PFSK-1 (cell line): Measurements from ENCODE around the gene MAP7D3.

ENCODE experiments used
- POLR2AphosphoS5 ChIP-seq: IDR thresholded peaks from 2 replicates; pipeline ENCODE4 v1.6.1; 2012; ENCODE audit warnings: low read depth, mild to moderate bottlenecking, control low read depth, low read length, moderate library complexity
- REST ChIP-seq, 2 experiments: IDR thresholded peaks; 2 replicates each; pipeline versions ENCODE4 v1.6.1 to v1.8.0; 2011 to 2012; ENCODE audit warnings: low read depth in 2 of 2, low read length in 2 of 2, control low read depth in 1 of 2, inconsistent platforms in 1 of 2, mild to moderate bottlenecking in 1 of 2, moderate library complexity in 1 of 2; ENCODE audit not compliant: insufficient read depth in 1 of 2
- SIN3A ChIP-seq: IDR thresholded peaks from 2 replicates; pipeline ENCODE4 v1.6.1; 2012; ENCODE audit warnings: mild to moderate bottlenecking, low read length, moderate library complexity, borderline replicate concordance; ENCODE audit not compliant: insufficient read depth

- TF ChIP-seq REST (IDR thresholded peaks at IDR 0.05; ENCODE audit: insufficient read depth in 1 of 2, low read depth in 2 of 2, low read length in 2 of 2): no peak
- no peak for TF ChIP-seq POLR2AphosphoS5
- no peak for TF ChIP-seq SIN3A
These were observed 36.6 kb downstream of the MAP7D3 start for GRCh38 chrX:136214551-136214950.
